Heart right ventricle (tissue), 16 donors: ENCODE results near the gene PRDM16. TPM values are rescaled to one million over a fixed set of nuclear protein-coding genes. Genes with fewer than 3 reads are reported as not detected.
A peak's percentile ranks its signal among the peaks of the same experiment; 100 is the strongest.

Experiments
- ATAC-seq, 8 donors: fragments of 200-7000 bp; cut with Tn5 transposase; one replicate each; pipeline ENCODE4 v1.9.1; 2020; ENCODE audit warnings: mild to moderate bottlenecking in 8 of 8, moderate library complexity in 8 of 8, moderate number of reproducible peaks in 1 of 8
- DNase-seq, 2 donors: peaks; one replicate each; pipeline ENCODE4 v3.0.0-alpha.2; 2020
- H3K27ac ChIP-seq, 10 donors: fragments of 200-600 bp; sonication (generic) in 2 of 10; one replicate each; pipeline versions ENCODE4 v1.5.0 to v1.8.0; 2020 to 2022; ENCODE audit warnings: mild to moderate bottlenecking in 3 of 10
- H3K27me3 ChIP-seq, 7 donors: fragments of 200-600 bp; one replicate each; pipeline ENCODE4 v1.8.0; 2021 to 2022; ENCODE audit warnings: mild to moderate bottlenecking in 2 of 7
- H3K36me3 ChIP-seq, 9 donors: fragments of 200-600 bp; sonication (generic) in 1 of 9; one replicate each; pipeline versions ENCODE4 v1.5.0 to v1.8.0; 2020 to 2022; ENCODE audit warnings: mild to moderate bottlenecking in 2 of 9
- H3K4me1 ChIP-seq, 9 donors: fragments of 200-600 bp; sonication (generic) in 1 of 9; one replicate each; pipeline versions ENCODE4 v1.5.0 to v1.8.0; 2020 to 2022; ENCODE audit warnings: mild to moderate bottlenecking in 4 of 9
- H3K4me3 ChIP-seq, 10 donors: fragments of 200-600 bp; sonication (generic) in 2 of 10; one replicate each; pipeline versions ENCODE4 v1.5.0 to v1.8.0; 2020 to 2022; ENCODE audit warnings: mild to moderate bottlenecking in 7 of 10, moderate library complexity in 2 of 10
- H3K9me3 ChIP-seq, 11 donors: fragments of 200-600 bp in 10 of 11; sonication (generic) in 2 of 11; one replicate each; pipeline versions ENCODE4 v1.5.0 to v1.8.0; 2013 to 2022; ENCODE audit warnings: mild to moderate bottlenecking in 2 of 11, control low read depth in 1 of 11, moderate library complexity in 1 of 11
- CTCF ChIP-seq, 9 donors: fragments of 200-600 bp; sonication (generic) in 2 of 9; IDR thresholded peaks; one replicate each; pipeline versions ENCODE4 v1.5.0 to v1.8.0; 2021 to 2022; ENCODE audit warnings: antibody characterized with exemption in 9 of 9, mild to moderate bottlenecking in 5 of 9, moderate library complexity in 1 of 9
- WGBS, 2 donors: extraction: QIAGEN DNeasy Blood & Tissue Kit; methylation state at CpG; one replicate each; pipeline ENCODE4 v1.1.7; 2013; ENCODE audit warnings: inconsistent platforms in 1 of 2; 5-methylcytosine and 5-hydroxymethylcytosine counted together
- intact Hi-C, 10 donors: fragments of 100-400 bp; cut with DNase I; formaldehyde crosslinking; loops; one replicate each; pipeline versions ENCODE4 v1.11.1 to v1.14.2; 2022
- polyA plus RNA-seq, 2 donors: library from polyadenylated mRNA; stranded (reverse); fragments of 200-250 nt; gene quantifications; one replicate each; pipeline ENCODE4 v1.2.3, GENCODE V29; 2013
- total RNA-seq, 10 donors: library from RNA; stranded (reverse); fragmentation: NEBNext Ultra II Directional in 3 of 10; extraction: Animal tissue kit (Norgen Biotek cat#: 25700) in 3 of 10; gene quantifications; one replicate each; pipeline versions ENCODE4 v1.2.1 to v1.2.4, GENCODE V29; 2021 to 2023
- donor health status: Arrhythmogenic right ventricular cardiomyopathy.
- donor health status: ischemic (EF 13 %, LVEDD 7.1; RV severe dilation, severe dysfunction).
- donor health status: healthy with polysubstance abuse.
- donor health status: DM: no; HTN: yes; CAD: no.
- donor health status: DM: no; HTN: no; CAD: no.
- donor health status: ischemic (EF 25% LVEDD 6.9; RV normal size, moderate dysfunction).
- donor health status: ischemic (EF 25% LVEDD 5.7; RV mildly dilated, moderate dysfunction).
- donor health status: healthy.
- donor health status: DM: yes; HTN: yes; CAD: no.
- donor health status: Ischemic cardiomyopathy.
- donor health status: ischemic (EF 35%, LVEDD 5.7; RV mildly dilated, moderate dysfunction).
- donor health status: nonischemic (EF 11% LVEDD 7.7; RV severe dilation, severe dysfunction).
- donor health status: DM: yes; HTN: yes; CAD: no.
- donor health status: PGD.
- donor health status: ischemic (EF 29% LVEDD 5.4; RV normal size, mild dysfunction).
- donor health status: nonischemic (EF 23%, LVEDD 6.1; RV moderate dilation, normal function).

PRDM16 gene
- total and polyA plus RNA-seq, 12 donors, result 4.1 to 25.9 (median 14.8) TPM

- Histone ChIP-seq H3K36me3 (peaks cover 0 to 43% (median 0%) of the 10 kb centered on the region in 9 donors), H3K9me3 (no peaks in the 10 kb centered on the region), H3K27ac (no peak overlapping the region), H3K4me3 (no peak overlapping the region), H3K4me1 (peaks cover 4 to 19% (median 18%) of the 10 kb centered on the region in 9 donors), H3K27me3 (peaks cover 0 to 5% (median 0%) of the 10 kb centered on the region in 7 donors)
- TF ChIP-seq CTCF (IDR thresholded peaks at IDR 0.05), result no peak
- ATAC-seq (no peak), DNase-seq (peak in 1 of 2 donors; percentile 12)
- intact Hi-C loops, result loop anchor here in 9 of 10 donors (5.0 to 10.0 kb wide), 7 partner anchors 143 to 1013 kb away; partner anchors contain the start of gene PEX10 (in 4 of the 9)
- 89 to 90% methylated on average over 43 of the region's 43 CpGs for WGBS, 2 donors
Observed at GRCh38 chr1:3427711-3428704, 359.0 kb downstream of the PRDM16 start.

GRCh38 chr1:3428899-3429298, 359.9 kb downstream of the PRDM16 start:
- Histone ChIP-seq H3K4me1 (peaks cover 0 to 10% (median 9%) of the 10 kb centered on the region in 9 donors), H3K4me3 (no peak overlapping the region), H3K27me3 (no peaks in the 10 kb centered on the region), H3K27ac (no peak overlapping the region), H3K9me3 (no peaks in the 10 kb centered on the region), H3K36me3 (peaks cover 0 to 43% (median 0%) of the 10 kb centered on the region in 9 donors)
- ATAC-seq, result no peak
- intact Hi-C loops, result loop anchor here in 9 of 10 donors (5.0 to 10.0 kb wide), 7 partner anchors 144 to 1014 kb away; partner anchors contain the start of gene PEX10 (in 4 of the 9)
- no peak for TF ChIP-seq CTCF (IDR thresholded peaks at IDR 0.05)
- peak in 1 of 2 donors; percentile 6 for DNase-seq
- 89 to 93% methylated on average over 9 of the region's 9 CpGs for WGBS, 2 donors

GRCh38 chr1:3429320-3429719, 360.3 kb downstream of the PRDM16 start:
- DNase-seq (peak in 1 of 2 donors; percentile 1), ATAC-seq (no peak)
- TF ChIP-seq CTCF (IDR thresholded peaks at IDR 0.05), result no peak
- 82 to 85% methylated on average over 13 of the region's 13 CpGs for WGBS, 2 donors
- Histone ChIP-seq H3K4me3 (no peak overlapping the region), H3K27me3 (no peaks in the 10 kb centered on the region), H3K4me1 (peaks cover 0 to 6% (median 5%) of the 10 kb centered on the region in 9 donors), H3K9me3 (no peaks in the 10 kb centered on the region), H3K36me3 (peaks cover 0 to 43% (median 0%) of the 10 kb centered on the region in 9 donors), H3K27ac (no peak overlapping the region)
- intact Hi-C loops, result loop anchor here in 9 of 10 donors (5.0 to 10.0 kb wide), 7 partner anchors 145 to 1015 kb away; partner anchors contain the start of gene PEX10 (in 4 of the 9)

- peak in 1 of 2 donors; percentile 4 for DNase-seq
Observed at GRCh38 chr1:3429766-3430165, 360.8 kb downstream of the PRDM16 start.

More at GRCh38 chr1:3429766-3430165, 360.8 kb downstream of the PRDM16 start:
- H3K9me3 ChIP-seq, result no peaks in the 10 kb centered on the region
- TF ChIP-seq CTCF (IDR thresholded peaks at IDR 0.05), result no peak
- H3K36me3 ChIP-seq, result peaks cover 0 to 43% (median 0%) of the 10 kb centered on the region in 9 donors
- intact Hi-C loops, result loop anchor here in 9 of 10 donors (5.0 to 10.0 kb wide), 7 partner anchors 145 to 1015 kb away; partner anchors contain the start of gene PEX10 (in 4 of the 9)
- no peak overlapping the region for H3K27ac ChIP-seq
- H3K4me1 ChIP-seq, result peaks cover 0 to 2% (median under 1%) of the 10 kb centered on the region in 9 donors
- no peak overlapping the region for H3K4me3 ChIP-seq
- no peak for ATAC-seq
- 87% methylated on average over 16 of the region's 16 CpGs for WGBS, 2 donors
- H3K27me3 ChIP-seq, result peaks cover 0 to 3% (median 0%) of the 10 kb centered on the region in 7 donors
